A172 (cell line): ENCODE data around the gene FKBP3. TPM values are rescaled to one million over a fixed set of nuclear protein-coding genes. Genes with fewer than 3 reads are reported as not detected.

Experiments
- total RNA-seq: library from RNA; depleted of rRNA; stranded (reverse); fragments of >200 nt; shearing (Covaris generic); gene quantifications from 2 replicates; pipeline ENCODE4 v1.2.3, GENCODE V29; 2014; rRNA removed

Gene FKBP3
- total RNA-seq, 1 experiment from 2014 or later: 87.9 TPM

Other genes with a start within 250 kb of the FKBP3 start
- 2.7 and 2.8 TPM in 2 replicates for gene KLHL28, start 172.5 kb downstream of the FKBP3 start, total RNA-seq
- gene TOGARAM1, start 172.3 kb downstream of the FKBP3 start, total RNA-seq: 7.1 and 7.7 TPM in 2 replicates
- gene PRPF39, start 50.4 kb downstream of the FKBP3 start, total RNA-seq: 19.4 and 20.0 TPM in 2 replicates
- 4.3 and 8.4 TPM in 2 replicates for gene FANCM, start 1.4 kb upstream of the FKBP3 start, total RNA-seq
- 31.8 and 43.4 TPM in 2 replicates for gene MIS18BP1, start 118.7 kb upstream of the FKBP3 start, total RNA-seq